HG02970 (cell line): ENCODE data around the gene MTA3.
"Not testable (repeated sequence)": the region's sequence is repeated elsewhere in the genome, so short reads cannot be mapped to it uniquely, and the experiment has no call there.

Experiments
- ATAC-seq: cut with Tn5 transposase; IDR thresholded peaks from one replicate; pipeline ENCODE4 v1.9.1; 2021; ENCODE audit warnings: mild to moderate bottlenecking, moderate library complexity, moderate number of reproducible peaks; ENCODE audit not compliant: unreplicated experiment, low FRiP score

The MTA3 gene

GRCh38 chr2:42566837-42567321 lies 1.6 kb upstream of the MTA3 start:
- ATAC-seq = no peak

DNA sequence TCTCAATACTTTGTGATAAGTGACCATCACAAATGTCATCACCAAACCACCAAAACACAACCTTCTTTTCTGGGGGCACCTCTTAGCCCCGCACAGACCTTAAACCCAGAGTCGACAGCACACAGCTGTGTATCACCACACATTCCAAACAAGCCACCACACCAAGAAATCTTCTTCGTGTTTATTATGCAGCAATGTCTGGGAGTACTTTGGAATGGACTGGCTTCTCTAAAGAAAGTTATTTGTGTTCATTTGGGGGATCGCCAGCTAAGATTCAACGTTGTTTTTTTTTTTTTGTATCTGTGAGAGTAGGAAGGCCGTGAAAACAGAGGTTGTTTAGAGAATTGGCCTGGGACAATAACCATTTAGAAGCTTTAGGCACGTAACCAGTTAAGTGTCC lies 1.1 kb upstream of the MTA3 start:
- no peak for ATAC-seq

DNA sequence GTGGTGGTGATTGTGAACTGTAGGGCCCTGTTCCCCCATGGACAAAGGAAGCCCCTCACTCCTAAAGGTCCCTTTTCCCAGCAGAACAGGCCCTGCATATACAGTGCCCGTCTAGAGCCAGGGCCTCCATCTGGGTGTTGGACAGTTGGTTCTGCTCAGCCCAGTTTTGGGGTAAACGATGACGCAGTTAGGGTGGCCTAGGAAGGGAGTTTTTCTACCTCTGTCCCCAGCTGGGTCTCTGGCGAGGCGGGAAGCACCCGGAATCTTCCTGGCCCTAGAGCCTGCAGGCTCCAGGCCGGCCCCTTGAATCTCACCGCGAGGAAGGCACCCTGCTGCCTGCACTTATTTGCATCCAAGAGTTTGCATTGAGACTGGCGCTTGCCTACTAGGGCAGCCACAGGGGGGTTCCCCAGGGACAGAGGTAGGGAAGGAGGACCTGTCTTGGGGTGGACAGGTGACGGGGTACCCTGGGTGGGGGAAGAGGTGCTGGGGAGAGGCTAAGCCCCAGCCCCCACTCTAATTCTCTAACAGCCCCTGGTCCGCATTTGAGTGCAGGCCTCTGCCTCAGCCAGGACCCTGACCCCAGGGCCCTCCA lies 529 bp upstream of the MTA3 start:
- ATAC-seq = no peak

DNA sequence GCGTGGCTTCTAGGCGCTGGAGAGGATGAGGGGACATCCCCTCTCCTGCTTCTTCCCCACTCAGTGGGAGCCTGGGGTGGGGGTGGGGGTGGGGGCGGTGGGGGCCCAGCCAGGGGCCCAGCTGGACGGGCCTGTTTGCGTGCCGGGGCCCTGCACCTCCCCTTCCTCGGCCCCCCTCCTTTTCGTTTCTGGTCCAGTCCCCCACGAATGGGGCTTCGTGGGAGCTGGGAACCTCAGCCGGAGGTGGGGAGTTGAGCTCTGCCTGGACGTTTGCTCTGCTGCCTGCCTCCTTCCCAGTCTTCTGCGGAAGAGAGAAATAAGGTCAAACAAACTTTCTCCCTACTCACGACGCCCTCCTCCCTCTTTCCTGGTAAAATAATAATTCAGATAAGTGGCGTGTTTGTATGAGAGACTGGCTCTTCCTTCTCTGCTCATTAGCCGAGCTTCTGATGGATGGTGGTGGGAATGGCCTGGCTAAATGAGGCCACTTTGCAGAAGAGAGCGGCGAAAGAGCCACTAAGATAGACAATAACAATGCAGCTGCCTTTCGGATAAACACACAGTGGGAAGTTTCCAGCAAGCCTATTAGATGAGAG lies 782 bp downstream of the MTA3 start:
- no peak for ATAC-seq

- no peak for ATAC-seq
Measured at GRCh38 chr2:42569883-42570282, 1.5 kb downstream of the MTA3 start.

DNA sequence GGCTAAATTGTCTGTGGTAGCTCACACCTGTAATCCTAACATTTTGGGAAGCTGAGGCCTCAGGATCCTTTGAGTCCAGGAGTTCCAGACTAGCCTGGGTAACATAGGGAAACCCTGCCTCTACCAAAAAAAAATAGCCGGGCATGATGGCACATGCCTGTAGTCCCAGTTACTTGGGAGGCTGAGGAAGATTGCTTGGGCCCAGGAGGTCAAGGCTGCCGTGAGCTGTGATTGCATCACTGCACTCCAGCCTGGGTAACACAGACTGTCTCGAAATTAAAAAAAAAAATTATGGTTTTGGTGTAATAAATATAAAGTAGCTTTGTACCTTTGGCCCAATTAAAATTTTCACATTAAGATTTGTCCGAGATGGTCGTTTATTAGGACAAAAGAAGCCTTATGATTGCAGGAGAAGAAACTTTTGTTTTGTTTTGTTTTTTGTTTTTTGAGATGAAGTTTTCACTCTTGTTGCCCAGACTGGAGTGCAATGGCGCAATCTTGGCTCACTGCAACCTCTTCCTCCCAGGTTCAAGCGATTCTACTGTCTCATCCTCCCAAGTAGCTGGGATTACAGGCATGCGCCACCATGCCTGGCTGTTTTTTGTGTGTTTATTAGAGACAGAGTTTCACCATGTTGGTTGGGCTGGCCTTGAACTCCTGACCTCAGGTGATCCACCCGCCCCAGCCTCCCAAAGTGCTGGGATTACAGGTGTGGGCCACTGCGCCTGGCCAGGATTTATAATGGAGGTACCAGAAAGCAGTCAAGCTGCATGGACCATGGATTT lies 4.1 kb downstream of the MTA3 start:
- ATAC-seq = no peak

DNA sequence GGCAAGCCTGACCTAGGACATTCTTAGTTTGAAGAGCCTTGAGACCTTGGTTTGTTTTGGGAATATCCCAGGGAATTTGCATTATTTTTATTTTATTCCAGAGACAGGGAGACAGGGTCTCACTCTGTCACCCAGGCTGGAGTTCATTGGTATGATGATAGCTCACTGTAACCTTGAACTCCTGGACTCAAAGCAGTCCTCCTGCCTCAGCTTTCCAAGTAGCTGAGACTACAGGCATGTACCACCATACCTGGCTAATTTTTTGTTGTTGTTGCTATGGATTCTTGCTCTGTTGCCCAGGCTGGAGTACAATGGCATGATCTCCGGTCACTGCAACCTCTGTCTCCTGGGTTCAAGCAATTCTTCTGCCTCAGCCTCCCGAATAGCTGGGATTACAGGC lies 4.8 kb downstream of the MTA3 start:
- ATAC-seq = no peak

- no peak for ATAC-seq
Measured at GRCh38 chr2:42575458-42576064, 7.1 kb downstream of the MTA3 start.

DNA sequence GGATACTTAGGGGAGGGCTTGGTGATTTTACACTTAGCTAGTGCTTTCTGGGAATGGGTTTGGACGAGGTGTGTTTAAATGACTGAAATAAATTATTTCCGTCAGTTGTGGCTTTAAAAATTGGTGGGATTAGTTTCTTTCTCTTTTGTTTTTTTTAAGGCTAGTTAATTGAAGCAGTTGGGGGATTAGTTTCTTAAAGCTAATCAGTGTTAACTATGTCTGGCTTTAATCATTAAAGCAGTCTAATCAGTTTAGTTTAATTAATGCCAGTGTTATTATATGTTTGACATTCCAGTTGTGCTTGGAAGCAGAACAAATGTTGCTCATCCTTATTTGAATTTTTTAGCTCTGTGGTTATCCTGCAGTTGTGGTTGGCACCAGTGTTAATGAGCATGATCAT lies 10.2 kb downstream of the MTA3 start:
- ATAC-seq = no peak

DNA sequence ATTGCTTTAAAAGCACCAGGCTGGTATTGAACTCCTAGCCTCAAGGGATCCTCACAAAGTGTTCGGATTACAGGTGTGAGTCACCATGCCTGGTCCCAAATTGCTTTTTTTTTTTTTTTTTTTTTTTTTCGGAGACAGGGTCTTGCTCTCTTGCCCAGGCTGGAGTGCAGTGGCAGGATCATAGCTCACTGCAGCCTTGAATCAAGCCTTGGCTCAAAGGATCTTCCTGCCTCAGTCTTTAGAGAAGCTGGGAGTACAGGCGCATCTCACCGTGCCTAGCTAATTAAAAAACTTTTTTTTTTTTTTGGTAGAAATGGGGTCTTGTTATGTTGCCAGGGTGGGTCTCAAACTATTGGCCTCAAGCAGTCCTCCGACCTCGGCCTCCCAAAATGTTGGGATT lies 12.8 kb downstream of the MTA3 start:
- no peak for ATAC-seq

GRCh38 chr2:42584628-42585027 lies 16.2 kb downstream of the MTA3 start:
- not testable (repeated sequence) for ATAC-seq

DNA sequence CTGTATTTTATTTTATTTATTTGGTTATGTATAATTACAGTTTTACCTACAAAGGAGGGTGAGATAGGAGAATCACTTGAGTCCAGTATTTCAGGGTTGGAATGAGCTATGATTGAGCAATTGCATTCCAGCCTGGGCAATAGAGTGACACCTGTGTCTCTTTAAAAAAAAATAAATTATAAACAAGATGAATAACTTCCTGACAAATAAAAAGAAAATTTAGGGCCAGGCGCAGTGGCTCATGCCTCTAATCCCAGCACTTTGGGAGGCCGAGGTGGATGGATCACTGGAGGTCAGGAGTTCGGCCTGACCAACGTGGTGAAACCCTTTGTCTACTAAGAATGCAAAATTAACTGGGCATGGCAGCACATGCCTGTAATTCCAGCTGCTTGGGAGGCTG lies 17.3 kb downstream of the MTA3 start:
- no peak for ATAC-seq

DNA sequence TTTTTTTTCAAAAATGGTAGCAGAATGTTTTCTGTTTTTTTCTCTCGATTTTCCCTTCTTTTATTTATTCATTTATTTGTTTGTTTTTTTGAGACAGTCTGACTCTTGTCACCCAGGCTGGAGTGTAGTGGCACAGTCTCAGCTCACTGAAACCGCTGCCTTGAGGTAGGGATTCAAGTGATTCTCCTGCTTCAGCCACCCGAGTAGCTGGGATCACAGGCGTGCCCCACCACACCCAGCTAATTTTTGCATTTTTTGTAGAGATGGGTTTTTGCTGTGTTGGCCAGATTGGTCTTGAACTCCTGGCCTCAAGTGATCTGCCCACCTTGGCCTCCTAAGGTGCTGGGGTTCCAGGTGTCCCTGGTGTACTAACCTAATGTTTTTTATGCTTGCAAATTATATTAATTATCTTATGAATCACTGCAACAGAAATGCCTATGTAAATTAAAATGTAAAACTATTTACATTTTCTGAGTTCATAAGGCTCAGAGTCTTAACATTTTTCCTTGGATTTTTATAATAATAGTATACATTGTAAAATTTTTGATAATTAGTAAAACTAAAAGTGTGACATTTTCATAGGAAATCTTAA lies 19.2 kb downstream of the MTA3 start:
- no peak for ATAC-seq

- ATAC-seq = no peak
Measured at GRCh38 chr2:42588121-42588520, 19.7 kb downstream of the MTA3 start.

- no peak for ATAC-seq
Measured at GRCh38 chr2:42590176-42590575, 21.7 kb downstream of the MTA3 start.

DNA sequence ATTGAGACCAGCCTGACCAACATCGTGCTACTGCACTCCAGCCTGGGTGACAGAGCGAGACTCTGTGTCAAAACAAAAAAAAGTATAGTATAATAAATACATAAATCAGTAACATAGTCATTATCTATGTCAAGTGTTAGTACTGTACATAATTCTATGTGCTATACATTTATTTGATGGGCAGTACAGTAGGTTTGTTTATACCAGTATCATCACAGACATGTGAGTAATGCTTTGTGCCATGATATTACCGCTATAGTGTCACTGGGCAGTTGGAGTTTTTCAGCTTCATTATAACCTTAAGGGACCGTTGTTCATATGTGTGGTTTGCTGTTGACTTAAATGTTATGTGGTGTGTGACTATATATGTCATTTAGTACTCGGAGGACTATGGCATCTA lies 24.9 kb downstream of the MTA3 start:
- no peak for ATAC-seq

GRCh38 chr2:42598656-42599055 lies 30.2 kb downstream of the MTA3 start:
- no peak for ATAC-seq

GRCh38 chr2:42601076-42601475 lies 32.6 kb downstream of the MTA3 start:
- no peak for ATAC-seq

DNA sequence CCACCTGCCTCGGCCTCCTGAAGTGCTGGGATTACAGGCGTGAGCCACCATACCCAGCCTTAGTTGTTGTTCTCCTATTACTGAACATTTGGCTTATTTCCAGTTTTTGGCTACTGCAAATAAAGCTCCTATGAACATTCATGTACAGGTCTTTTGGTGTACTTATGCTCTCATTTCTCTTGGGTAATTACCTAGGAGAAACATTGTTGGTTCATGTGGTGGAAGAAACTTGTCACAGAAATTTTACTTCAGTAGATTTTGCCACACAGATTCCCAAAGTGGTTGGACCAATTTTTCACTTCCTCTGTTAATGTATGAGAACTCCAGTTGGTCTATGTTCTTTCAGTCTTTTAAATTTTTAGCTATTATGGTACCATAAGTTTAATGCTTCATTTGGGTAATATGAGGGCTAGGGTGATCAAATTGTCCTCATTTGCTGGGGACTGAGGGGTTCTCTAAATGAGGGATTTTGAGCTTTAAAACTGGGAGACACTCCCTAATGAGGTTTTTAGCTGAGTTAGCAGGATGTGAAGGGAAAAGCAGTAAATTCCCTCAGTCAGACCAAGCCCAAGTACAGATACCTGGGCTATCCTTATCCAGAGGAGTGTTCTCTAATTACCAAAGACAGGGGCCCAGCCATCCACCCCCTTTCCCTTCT lies 33.9 kb downstream of the MTA3 start:
- ATAC-seq = no peak

DNA sequence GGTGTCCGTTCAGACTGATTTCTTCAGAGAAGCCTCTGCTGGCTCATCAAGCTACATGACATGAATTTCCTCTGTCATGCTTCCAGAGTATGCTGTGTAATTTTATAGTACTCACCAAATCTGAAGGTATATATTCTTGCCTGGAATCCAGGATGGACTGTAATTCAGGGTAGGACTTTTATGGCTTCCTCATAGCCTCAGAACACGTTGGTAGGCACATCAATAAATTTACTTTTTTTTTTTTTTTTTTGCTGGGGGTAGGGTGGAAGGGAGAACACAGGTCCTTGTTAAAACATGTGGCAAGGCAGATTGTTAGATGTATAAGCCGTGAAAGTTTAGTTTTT lies 34.4 kb downstream of the MTA3 start:
- no peak for ATAC-seq
